Activated naive CD4-positive, alpha-beta T cell treated with Interleukin-2 at 50 U/mL for 16 hours (primary cell): ENCODE measurements around the gene UBXN4.
"Not testable (repeated sequence)": the region's sequence is repeated elsewhere in the genome, so short reads cannot be mapped to it uniquely, and the experiment has no call there.

Experiments used
- DNase-seq: peaks from one replicate; pipeline ENCODE4 v3.0.0-alpha.2; 2020

UBXN4 gene

GRCh38 chr2:135773319-135773718 is 31.7 kb downstream of the UBXN4 start:
- no peak for DNase-seq

GRCh38 chr2:135773917-135774316 is 32.3 kb downstream of the UBXN4 start:
- DNase-seq: no peak

GRCh38 chr2:135775420-135775819 is 33.8 kb downstream of the UBXN4 start:
- no peak for DNase-seq

- DNase-seq: no peak
Measured at GRCh38 chr2:135776367-135776766, 34.7 kb downstream of the UBXN4 start.

- DNase-seq: no peak
Measured at GRCh38 chr2:135782231-135782630, 40.6 kb downstream of the UBXN4 start.

- no peak for DNase-seq
Measured at GRCh38 chr2:135783439-135783838, 41.8 kb downstream of the UBXN4 start.

- DNase-seq: no peak
Measured at GRCh38 chr2:135785032-135785431, 43.4 kb downstream of the UBXN4 start.

- no peak for DNase-seq
Measured at GRCh38 chr2:135786823-135787222, 45.2 kb downstream of the UBXN4 start.

- no peak for DNase-seq
Measured at GRCh38 chr2:135790423-135790822, 48.8 kb downstream of the UBXN4 start.

GRCh38 chr2:135791418-135792190 is 49.9 kb downstream of the UBXN4 start:
- DNase-seq: no peak

GRCh38 chr2:135792401-135793150 is 50.9 kb downstream of the UBXN4 start:
- no peak for DNase-seq

- DNase-seq: not testable (repeated sequence)
Measured at GRCh38 chr2:135795641-135796040, 54.0 kb downstream of the UBXN4 start.

- DNase-seq: no peak
Measured at GRCh38 chr2:135796606-135797005, 55.0 kb downstream of the UBXN4 start.

GRCh38 chr2:135797497-135798274 is 56.0 kb downstream of the UBXN4 start:
- peak; percentile 79 for DNase-seq

GRCh38 chr2:135798275-135798705 is 56.6 kb downstream of the UBXN4 start:
- no peak for DNase-seq

- DNase-seq: no peak
Measured at GRCh38 chr2:135798762-135799161, 57.1 kb downstream of the UBXN4 start.

- DNase-seq: no peak
Measured at GRCh38 chr2:135799738-135800137, 58.1 kb downstream of the UBXN4 start.

GRCh38 chr2:135800513-135801460 is 59.1 kb downstream of the UBXN4 start:
- no peak for DNase-seq

GRCh38 chr2:135802350-135802749 is 60.7 kb downstream of the UBXN4 start:
- no peak for DNase-seq

- DNase-seq: no peak
Measured at GRCh38 chr2:135803278-135803677, 61.6 kb downstream of the UBXN4 start.

GRCh38 chr2:135807874-135808273 is 66.2 kb downstream of the UBXN4 start:
- not testable (repeated sequence) for DNase-seq

- DNase-seq: no peak
Measured at GRCh38 chr2:135812907-135813511, 71.4 kb downstream of the UBXN4 start.
